Hematopoietic multipotent progenitor cell (in vitro differentiated cells): ENCODE measurements around the gene JDP2. TPM values are rescaled to one million over a fixed set of nuclear protein-coding genes. Genes with fewer than 3 reads are reported as not detected.
"Not testable (repeated sequence)": the region's sequence is repeated elsewhere in the genome, so short reads cannot be mapped to it uniquely, and the experiment has no call there.

Source experiments
- DNase-seq, 3 donors: peaks; one replicate each; pipeline ENCODE4 v3.0.0-alpha.2; 2011 to 2015; ENCODE audit warnings: low read depth in 2 of 3, low spot score in 2 of 3
- total RNA-seq: library from RNA; depleted of rRNA; stranded (reverse); fragments of >200 nt; gene quantifications from one replicate; pipeline ENCODE4 v1.2.3, GENCODE V29; 2012

JDP2 gene
- total RNA-seq = 7.5 TPM

- DNase-seq = peak in 2 of 3 donors; percentile 88 to 90
Observed at GRCh38 chr14:75427482-75428229, at the start of gene JDP2. Gene JDP2 (plus strand): TSS chr14:75428022. CDS start chr14:75437921, 9,899 bp downstream.

DNA sequence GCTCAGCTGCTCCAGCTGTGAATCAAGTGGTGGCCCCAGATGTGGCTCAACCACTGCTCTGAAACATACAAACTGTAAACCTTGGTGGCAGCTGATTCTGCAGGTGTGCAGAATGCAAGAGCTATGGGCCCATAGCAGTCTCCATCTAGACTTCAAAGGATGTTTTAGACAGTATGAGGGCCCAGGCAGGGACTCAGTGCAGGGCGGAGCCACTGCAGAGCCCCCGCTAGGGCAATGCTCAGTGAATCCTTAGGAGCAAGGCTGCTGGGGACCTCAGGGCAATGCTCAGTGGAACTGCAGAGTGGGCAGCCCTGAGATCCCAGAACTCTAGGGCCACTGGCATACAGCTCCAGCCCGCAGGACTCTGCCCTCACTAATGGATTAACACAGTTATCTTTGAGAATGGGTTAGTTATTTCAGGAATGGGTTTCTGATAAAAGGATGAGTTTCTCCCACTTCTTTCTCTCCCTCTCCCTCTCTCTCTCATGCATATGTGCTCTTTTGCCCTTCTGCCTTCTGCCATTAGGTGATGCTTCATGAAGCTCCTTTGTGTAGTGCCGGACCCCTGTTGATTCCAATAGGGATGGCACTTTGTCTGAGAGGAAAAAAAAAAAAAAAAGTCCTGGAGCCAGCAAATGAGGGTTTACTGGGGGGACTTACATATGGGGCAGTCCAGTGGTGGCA, 48.4 kb upstream of the JDP2 start:
- no peak for DNase-seq

DNA sequence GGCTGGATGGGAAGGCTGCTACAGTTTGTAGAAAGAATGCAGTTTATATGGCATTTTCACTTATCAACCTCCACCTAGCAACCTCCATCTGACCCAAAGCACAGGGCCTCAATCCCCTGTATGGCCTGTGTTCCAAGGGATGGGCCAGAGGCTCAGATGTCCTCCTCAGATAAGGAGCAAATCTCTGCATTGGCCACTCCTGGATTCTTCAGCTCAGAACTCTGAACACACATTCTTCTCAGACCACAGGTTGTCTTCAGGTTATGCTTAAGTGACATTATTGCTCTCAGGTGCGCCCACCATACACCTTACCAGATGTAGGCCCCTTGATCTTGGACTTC, 47.9 kb upstream of the JDP2 start:
- DNase-seq = no peak

DNA sequence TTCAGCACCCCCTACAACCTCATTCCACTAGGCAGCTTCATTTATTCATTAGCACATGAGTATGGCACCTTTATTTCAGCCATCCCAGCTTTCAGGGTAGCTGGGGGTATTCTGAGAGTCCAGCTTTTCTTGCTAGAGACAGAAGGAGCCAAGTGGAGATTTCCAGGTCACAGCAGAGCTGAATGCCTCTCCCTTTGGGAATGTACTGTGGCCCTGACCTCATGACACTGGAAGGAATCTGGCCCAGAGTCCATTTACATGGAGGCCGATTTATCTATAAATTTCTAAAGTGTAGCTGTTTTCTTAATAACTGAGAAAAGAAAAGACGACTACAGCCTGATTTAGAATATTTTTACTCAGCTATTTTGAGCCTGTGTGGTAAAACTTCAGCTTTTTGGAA, 47.2 kb upstream of the JDP2 start:
- no peak for DNase-seq

DNA sequence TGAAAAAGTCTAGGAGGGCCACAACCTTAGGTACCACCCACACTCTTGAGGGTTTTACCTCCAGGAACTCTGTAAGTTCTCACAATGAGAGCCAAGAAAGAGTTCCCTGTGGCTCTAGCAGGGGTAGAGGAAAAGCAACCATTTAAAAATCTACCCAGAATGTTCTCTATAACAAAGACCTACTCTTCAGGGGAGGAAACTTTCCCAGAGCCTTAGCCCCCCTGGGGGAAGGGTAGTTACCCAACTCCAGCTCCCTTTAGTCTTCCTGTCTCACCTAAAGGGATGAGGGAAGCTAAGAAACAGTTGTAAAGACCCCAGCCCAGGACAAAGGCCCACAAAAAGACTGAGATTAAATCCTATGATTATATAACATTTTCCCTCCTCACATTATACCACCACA, 46.2 kb upstream of the JDP2 start:
- DNase-seq = no peak

DNA sequence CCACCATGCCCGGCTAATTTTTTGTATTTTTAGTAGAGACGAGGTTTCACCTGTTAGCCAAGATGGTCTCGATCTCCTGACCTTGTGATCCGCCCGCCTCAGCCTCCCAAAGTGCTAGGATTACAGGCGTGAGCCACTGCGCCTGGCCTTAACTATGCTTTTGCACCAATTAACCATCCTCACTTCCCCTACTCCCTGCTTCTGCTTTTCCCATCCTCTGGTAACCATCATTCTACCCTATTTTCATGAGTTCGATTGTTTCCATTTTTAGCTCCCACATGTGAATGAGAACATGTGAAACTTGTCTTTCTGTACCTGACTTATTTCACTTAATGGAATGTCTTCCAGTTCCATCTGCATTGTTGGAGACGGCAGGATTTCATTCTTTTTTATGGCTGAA, 44.6 kb upstream of the JDP2 start:
- not testable (repeated sequence) for DNase-seq

- peak in 2 of 3 donors; percentile 10 to 56 for DNase-seq
Observed at GRCh38 chr14:75383721-75384120, 44.1 kb upstream of the JDP2 start.

GRCh38 chr14:75389679-75390078, 38.1 kb upstream of the JDP2 start:
- no peak for DNase-seq

- no peak for DNase-seq
Observed at GRCh38 chr14:75390183-75390582, 37.6 kb upstream of the JDP2 start.

GRCh38 chr14:75391953-75392352, 35.9 kb upstream of the JDP2 start:
- DNase-seq = no peak

- no peak for DNase-seq
Observed at GRCh38 chr14:75392686-75393641, 34.9 kb upstream of the JDP2 start.

- DNase-seq = no peak
Observed at GRCh38 chr14:75393794-75394193, 34.0 kb upstream of the JDP2 start.

GRCh38 chr14:75395862-75396261, 32.0 kb upstream of the JDP2 start:
- no peak for DNase-seq

GRCh38 chr14:75399321-75399720, 28.5 kb upstream of the JDP2 start:
- DNase-seq = no peak

GRCh38 chr14:75399843-75400775, 27.7 kb upstream of the JDP2 start:
- peak in 2 of 3 donors; percentile 40 to 46 for DNase-seq

GRCh38 chr14:75401361-75401760, 26.5 kb upstream of the JDP2 start:
- no peak for DNase-seq

DNA sequence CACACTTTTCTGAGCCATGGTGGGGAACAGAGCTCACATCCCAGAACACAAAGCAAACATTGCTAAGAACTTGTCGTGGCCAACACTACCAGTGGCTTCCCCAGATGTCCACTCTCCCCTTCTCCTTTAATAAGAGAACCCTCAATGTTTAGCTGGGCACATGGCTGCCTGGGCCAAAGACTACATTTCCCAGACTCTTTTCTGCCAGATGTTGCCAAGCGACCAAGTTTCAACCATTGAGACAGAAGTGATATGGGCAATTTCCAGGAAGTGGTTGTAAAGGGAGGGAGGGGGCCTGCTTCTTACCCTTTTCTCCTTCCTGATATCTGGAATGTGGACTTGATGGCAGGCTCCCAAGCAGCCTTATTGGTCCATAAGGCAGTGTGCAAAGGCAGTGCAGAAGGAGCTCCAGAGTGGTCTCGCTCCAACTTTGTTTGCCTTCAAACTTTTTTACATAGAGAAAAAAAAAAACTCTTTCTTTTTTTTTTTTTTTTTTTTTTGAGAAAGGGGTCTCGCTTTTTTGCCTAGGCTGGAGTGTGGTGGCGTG, 24.9 kb upstream of the JDP2 start:
- DNase-seq = peak in 1 of 3 donors; percentile 22

GRCh38 chr14:75404847-75405246, 23.0 kb upstream of the JDP2 start:
- DNase-seq = no peak

GRCh38 chr14:75406102-75406501, 21.7 kb upstream of the JDP2 start:
- no peak for DNase-seq

GRCh38 chr14:75406856-75407255, 21.0 kb upstream of the JDP2 start:
- no peak for DNase-seq
